Endothelial cell of umbilical vein (primary cell): ENCODE data around the gene SULT2B1. TPM values are rescaled to one million over a fixed set of nuclear protein-coding genes. Genes with fewer than 3 reads are reported as not detected.

Experiments
- BruUV-seq: library from RNA; stranded (reverse); fragments of 400-500 nt; replicated peaks from 2 replicates; lab custom pipeline; 2021; lab: Mats Ljungman, UMichigan
- CTCF ChIA-PET: fragments of 300-600, 350-600 bp; sonication (Branson Sonifier 250); formaldehyde crosslinking; loops from one replicate; lab custom pipeline; 2021; ENCODE audit warnings: antibody characterized with exemption, inconsistent platforms; lab: Charles Lee
- POLR2A ChIA-PET: fragments of 300-600, 350-600 bp; sonication (Branson Sonifier 250); formaldehyde crosslinking; loops from one replicate; lab custom pipeline; 2021; ENCODE audit warnings: antibody characterized with exemption, inconsistent platforms; lab: Charles Lee
- DNase-seq: peaks from one replicate; pipeline ENCODE4 v3.0.0-alpha.2; 2011; ENCODE audit warnings: low read depth, low spot score
- FAIRE-seq: peaks from 2 replicates; lab custom pipeline; 2011; peaks lifted over from hg19 to GRCh38; lab: Jason Lieb, UNC
- H2AFZ ChIP-seq: 2 replicates; pipeline ENCODE4 v1.6.0; 2012; ENCODE audit warnings: low read depth, low read length, control low read depth, inconsistent platforms
- H3K27ac ChIP-seq: 2 replicates; pipeline ENCODE4 v1.5.1; 2011; ENCODE audit warnings: low read depth, mild to moderate bottlenecking, control low read depth, low read length, moderate library complexity; ENCODE audit not compliant: insufficient read depth
- H3K27me3 ChIP-seq, 2 experiments: 2 replicates each; pipeline versions ENCODE4 v1.6.0 to v1.6.1; 2011; ENCODE audit warnings: low read length in 2 of 2, mixed read lengths in 1 of 2; ENCODE audit not compliant: control insufficient read depth in 2 of 2, insufficient read depth in 2 of 2
- H3K36me3 ChIP-seq, 2 experiments: 2 replicates in 1 of 2; 3 replicates in 1 of 2; pipeline ENCODE4 v1.5.1; 2011; ENCODE audit warnings: low read length in 2 of 2, mild to moderate bottlenecking in 1 of 2, moderate library complexity in 1 of 2; ENCODE audit not compliant: control insufficient read depth in 2 of 2, insufficient read depth in 2 of 2; ENCODE audit errors: extremely low read depth in 1 of 2
- H3K4me1 ChIP-seq: 3 replicates; pipeline ENCODE4 v1.5.1; 2011; ENCODE audit warnings: mild to moderate bottlenecking, low read length; ENCODE audit not compliant: control insufficient read depth, insufficient read depth; ENCODE audit errors: extremely low read depth
- H3K4me2 ChIP-seq: 2 replicates; pipeline ENCODE4 v1.6.1; 2011; ENCODE audit warnings: low read length, control low read depth, mixed read lengths; ENCODE audit not compliant: insufficient read depth
- H3K4me3 ChIP-seq, 3 experiments: fragments of 200-600 bp in 1 of 3; sonication (generic), shearing (Covaris generic) in 1 of 3; replicated peaks in 1 of 3; 2 replicates each; pipeline ENCODE4 v1.5.1; 2011 to 2016; ENCODE audit warnings: control low read depth in 3 of 3, low read length in 3 of 3, mild to moderate bottlenecking in 2 of 3, inconsistent platforms in 1 of 3, low read depth in 1 of 3, moderate library complexity in 1 of 3; ENCODE audit not compliant: insufficient read depth in 1 of 3
- H3K79me2 ChIP-seq: 2 replicates; pipeline ENCODE4 v1.6.0; 2012; ENCODE audit warnings: low read length, inconsistent platforms; ENCODE audit not compliant: control insufficient read depth, insufficient read depth
- H3K9ac ChIP-seq: replicated peaks from 2 replicates; pipeline ENCODE3; 2011; ENCODE audit warnings: low read length, control low read depth; ENCODE audit not compliant: insufficient read depth; ENCODE audit errors: extremely low read depth
- H3K9me1 ChIP-seq: replicated peaks from 3 replicates; pipeline ENCODE4 v1.6.0; 2011; ENCODE audit warnings: mild to moderate bottlenecking, low read length; ENCODE audit not compliant: control insufficient read depth, insufficient read depth; ENCODE audit errors: extremely low read depth
- H3K9me3 ChIP-seq: replicated peaks from 2 replicates; pipeline ENCODE4 v1.5.1; 2012; ENCODE audit warnings: low read length, inconsistent platforms; ENCODE audit not compliant: control insufficient read depth, insufficient read depth
- H4K20me1 ChIP-seq: replicated peaks from 2 replicates; pipeline ENCODE3; 2011; ENCODE audit warnings: mild to moderate bottlenecking, low read length; ENCODE audit not compliant: control insufficient read depth, insufficient read depth; ENCODE audit errors: extremely low read depth
- EZH2 ChIP-seq: IDR thresholded peaks from 2 replicates; pipeline ENCODE4 v1.6.1; 2012; ENCODE audit warnings: borderline replicate concordance, low read depth, mild to moderate bottlenecking, moderate library complexity, low read length, inconsistent platforms; ENCODE audit not compliant: severe bottlenecking
- FOS ChIP-seq: IDR thresholded peaks from 2 replicates; pipeline ENCODE4 v1.6.1; 2011; ENCODE audit warnings: mild to moderate bottlenecking, low read length, moderate library complexity, borderline replicate concordance; ENCODE audit not compliant: insufficient read depth
- GATA2 ChIP-seq: IDR thresholded peaks from 2 replicates; pipeline ENCODE4 v1.7.0; 2011; ENCODE audit warnings: low read depth, mild to moderate bottlenecking, moderate library complexity, mixed read lengths, low read length; ENCODE audit not compliant: insufficient read length, insufficient read depth
- JUN ChIP-seq: IDR thresholded peaks from 2 replicates; pipeline ENCODE4 v1.6.1; 2011; ENCODE audit warnings: borderline replicate concordance, low read depth; ENCODE audit not compliant: insufficient read length, insufficient read depth
- MYC ChIP-seq: IDR thresholded peaks from one replicate; pipeline ENCODE4 v1.6.1; 2011; ENCODE audit warnings: mild to moderate bottlenecking, low read depth, low read length
- POLR2A ChIP-seq: IDR thresholded peaks from 2 replicates; pipeline ENCODE4 v1.6.1; 2012; ENCODE audit warnings: low read depth, mild to moderate bottlenecking, control low read depth, low read length
- POLR2AphosphoS5 ChIP-seq: IDR thresholded peaks from 2 replicates; pipeline ENCODE4 v1.6.1; 2012; ENCODE audit warnings: low read depth, mild to moderate bottlenecking, control low read depth, low read length, moderate library complexity; ENCODE audit not compliant: insufficient read depth
- dilution Hi-C: fragments of 300-500 bp; cut with MboI; formaldehyde crosslinking; loops from one replicate; pipeline ENCODE4 v1.15.0; 2019; ENCODE audit warnings: low sequenced_read_pairs; ENCODE audit not compliant: extremely low pct_ligation_motif_present
- intact Hi-C: fragments of 100-400 bp; cut with micrococcal nuclease; formaldehyde crosslinking; loops from one replicate; pipeline ENCODE4 v1.10.0; 2022
- polyA plus RNA-seq, 4 experiments: library from polyadenylated mRNA; depleted of rRNA in 3 of 4; stranded (reverse) in 3 of 4; unstranded in 1 of 4; fragments of >200 nt; gene quantifications; 2 replicates each; pipeline versions ENCODE4 v1.2.1 to v1.2.3, GENCODE V29; 2011 to 2012; ENCODE audit warnings: missing spikeins in 1 of 4
- total RNA-seq: library from RNA; stranded (reverse); gene quantifications from 2 replicates; pipeline ENCODE4 v1.2.3, GENCODE V29; 2021
- TF ChIP-seq, protein P1 (sequence below), 2 donors: IDR thresholded peaks; 1 replicate in 1 of 2; 2 replicates in 1 of 2; pipeline ENCODE4 v1.5.1; 2011; ENCODE audit warnings: low read length in 2 of 2, mild to moderate bottlenecking in 2 of 2, moderate library complexity in 2 of 2, control low read depth in 1 of 2, inconsistent platforms in 1 of 2, low read depth in 1 of 2; ENCODE audit not compliant: insufficient read depth in 1 of 2; ENCODE audit errors: extremely low read depth in 1 of 2
- TF ChIP-seq, protein P2 (sequence below): IDR thresholded peaks from 2 replicates; pipeline ENCODE4 v1.6.1; 2011; ENCODE audit not compliant: insufficient read depth, insufficient read length

SULT2B1 gene
- total and polyA plus RNA-seq, 2 donors (not counting 3 experiments of a cell fraction or from before 2014, with no cell fraction given): not detected

DNA sequence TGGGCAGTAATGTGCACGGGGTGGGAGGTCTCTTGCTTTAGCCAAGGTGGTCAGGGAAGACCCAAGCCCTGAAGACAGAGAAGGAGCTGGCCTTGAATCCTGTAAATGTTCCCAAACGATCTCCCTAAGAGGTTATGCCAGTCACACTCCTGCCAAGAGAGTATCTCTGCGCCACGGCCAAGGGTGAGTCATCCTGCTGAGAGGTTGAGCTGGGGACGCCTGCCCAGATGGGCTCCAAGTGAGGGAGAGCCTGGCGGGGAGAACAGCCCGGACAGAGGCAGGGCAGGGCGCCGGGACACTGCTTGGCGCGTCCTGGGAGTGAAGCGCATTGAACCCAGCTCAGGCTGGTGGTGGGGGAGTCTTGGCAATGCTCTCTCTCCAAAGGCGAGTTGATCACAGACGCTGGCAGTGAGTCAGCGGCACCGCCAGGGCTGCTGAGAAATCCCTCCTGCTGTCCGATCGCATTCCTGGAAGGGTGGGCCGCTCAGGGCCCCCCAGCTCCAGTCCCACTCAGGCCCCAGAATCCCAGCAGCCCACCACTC lies 16.4 kb downstream of the SULT2B1 start:
- ChIA-PET POLR2A (interaction anchor here (0.7 kb wide), 2 partner anchors 20 to 126 kb away, joined by 3 to 4 read pairs; no protein-coding TSS in a partner anchor), CTCF (interaction anchor here (0.7 to 1.9 kb wide), 12 partner anchors 9 to 217 kb away, joined by 3 to 12 read pairs (median 4); no protein-coding TSS in a partner anchor)
- dilution Hi-C loops (no loop called here), intact Hi-C loops (no loop called here)
- H3K9me1 ChIP-seq: no peaks in the 10 kb centered on the region
- peak overlapping the region; percentile 3 for H3K4me2 ChIP-seq
- TF ChIP-seq FOS (peak; percentile 90), MYC (no peak), JUN (peak; percentile 77)
- FAIRE-seq (peak; percentile 97), DNase-seq (peak; percentile 83)
- peaks cover 2% of the 10 kb centered on the region for H3K4me1 ChIP-seq
- no peaks in the 10 kb centered on the region for H3K36me3 ChIP-seq
- BruUV-seq: no TSS peak
- peak overlapping the region; percentile 52 for H2AFZ ChIP-seq
- no peaks in the 10 kb centered on the region for H3K27me3 ChIP-seq
- no peaks in the 10 kb centered on the region for H3K9me3 ChIP-seq
- no peaks in the 10 kb centered on the region for H3K79me2 ChIP-seq
- H3K9ac ChIP-seq: no peak overlapping the region
- H3K4me3 ChIP-seq: peak overlapping the region in 1 of 3 experiments; percentile 17
- H3K27ac ChIP-seq: no peak overlapping the region
- no peaks in the 10 kb centered on the region for H4K20me1 ChIP-seq

- no peaks in the 10 kb centered on the region for H3K79me2 ChIP-seq
- ChIA-PET CTCF (interaction anchor here (6.6 kb wide), 1 partner anchor 14 kb away, joined by 38 read pairs; no protein-coding TSS in a partner anchor), POLR2A (no interaction called here)
- no peak overlapping the region for H3K9ac ChIP-seq
- TF ChIP-seq GATA2 (no peak), POLR2AphosphoS5 (no peak), EZH2 (no peak), JUN (no peak), FOS (no peak), MYC (no peak), POLR2A (no peak)
- TF ChIP-seq, protein P1, sequence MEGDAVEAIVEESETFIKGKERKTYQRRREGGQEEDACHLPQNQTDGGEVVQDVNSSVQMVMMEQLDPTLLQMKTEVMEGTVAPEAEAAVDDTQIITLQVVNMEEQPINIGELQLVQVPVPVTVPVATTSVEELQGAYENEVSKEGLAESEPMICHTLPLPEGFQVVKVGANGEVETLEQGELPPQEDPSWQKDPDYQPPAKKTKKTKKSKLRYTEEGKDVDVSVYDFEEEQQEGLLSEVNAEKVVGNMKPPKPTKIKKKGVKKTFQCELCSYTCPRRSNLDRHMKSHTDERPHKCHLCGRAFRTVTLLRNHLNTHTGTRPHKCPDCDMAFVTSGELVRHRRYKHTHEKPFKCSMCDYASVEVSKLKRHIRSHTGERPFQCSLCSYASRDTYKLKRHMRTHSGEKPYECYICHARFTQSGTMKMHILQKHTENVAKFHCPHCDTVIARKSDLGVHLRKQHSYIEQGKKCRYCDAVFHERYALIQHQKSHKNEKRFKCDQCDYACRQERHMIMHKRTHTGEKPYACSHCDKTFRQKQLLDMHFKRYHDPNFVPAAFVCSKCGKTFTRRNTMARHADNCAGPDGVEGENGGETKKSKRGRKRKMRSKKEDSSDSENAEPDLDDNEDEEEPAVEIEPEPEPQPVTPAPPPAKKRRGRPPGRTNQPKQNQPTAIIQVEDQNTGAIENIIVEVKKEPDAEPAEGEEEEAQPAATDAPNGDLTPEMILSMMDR (IDR thresholded peaks at IDR 0.05; ENCODE audit: extremely low read depth in 1 of 2, insufficient read depth in 1 of 2, low read depth in 1 of 2, low read length in 2 of 2): no peak
- TF ChIP-seq, protein P2, sequence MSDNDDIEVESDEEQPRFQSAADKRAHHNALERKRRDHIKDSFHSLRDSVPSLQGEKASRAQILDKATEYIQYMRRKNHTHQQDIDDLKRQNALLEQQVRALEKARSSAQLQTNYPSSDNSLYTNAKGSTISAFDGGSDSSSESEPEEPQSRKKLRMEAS: no peak
- H3K4me3 ChIP-seq: no peak overlapping the region
- FAIRE-seq: peak; percentile 4
- H3K27me3 ChIP-seq: no peaks in the 10 kb centered on the region
- no peaks in the 10 kb centered on the region for H3K36me3 ChIP-seq
- no TSS peak for BruUV-seq
- dilution Hi-C loops (no loop called here), intact Hi-C loops (loop anchor here (5.0 kb wide), 1 partner anchor 403 kb away; no protein-coding TSS in a partner anchor)
- no peaks in the 10 kb centered on the region for H4K20me1 ChIP-seq
- no peak overlapping the region for H3K4me2 ChIP-seq
- H3K9me3 ChIP-seq: no peaks in the 10 kb centered on the region
- H3K4me1 ChIP-seq: peaks cover 2% of the 10 kb centered on the region
- H2AFZ ChIP-seq: no peak overlapping the region
- no peak for DNase-seq
- no peak overlapping the region for H3K27ac ChIP-seq
- H3K9me1 ChIP-seq: no peaks in the 10 kb centered on the region
These were observed 17.8 kb downstream of the SULT2B1 start for GRCh38 chr19:48569814-48570213.
